ENCODE data around the gene TMSB10.
"Not testable (repeated sequence)": the region's sequence is repeated elsewhere in the genome, so short reads cannot be mapped to it uniquely, and the experiment has no call there.

Gene TMSB10

DNA sequence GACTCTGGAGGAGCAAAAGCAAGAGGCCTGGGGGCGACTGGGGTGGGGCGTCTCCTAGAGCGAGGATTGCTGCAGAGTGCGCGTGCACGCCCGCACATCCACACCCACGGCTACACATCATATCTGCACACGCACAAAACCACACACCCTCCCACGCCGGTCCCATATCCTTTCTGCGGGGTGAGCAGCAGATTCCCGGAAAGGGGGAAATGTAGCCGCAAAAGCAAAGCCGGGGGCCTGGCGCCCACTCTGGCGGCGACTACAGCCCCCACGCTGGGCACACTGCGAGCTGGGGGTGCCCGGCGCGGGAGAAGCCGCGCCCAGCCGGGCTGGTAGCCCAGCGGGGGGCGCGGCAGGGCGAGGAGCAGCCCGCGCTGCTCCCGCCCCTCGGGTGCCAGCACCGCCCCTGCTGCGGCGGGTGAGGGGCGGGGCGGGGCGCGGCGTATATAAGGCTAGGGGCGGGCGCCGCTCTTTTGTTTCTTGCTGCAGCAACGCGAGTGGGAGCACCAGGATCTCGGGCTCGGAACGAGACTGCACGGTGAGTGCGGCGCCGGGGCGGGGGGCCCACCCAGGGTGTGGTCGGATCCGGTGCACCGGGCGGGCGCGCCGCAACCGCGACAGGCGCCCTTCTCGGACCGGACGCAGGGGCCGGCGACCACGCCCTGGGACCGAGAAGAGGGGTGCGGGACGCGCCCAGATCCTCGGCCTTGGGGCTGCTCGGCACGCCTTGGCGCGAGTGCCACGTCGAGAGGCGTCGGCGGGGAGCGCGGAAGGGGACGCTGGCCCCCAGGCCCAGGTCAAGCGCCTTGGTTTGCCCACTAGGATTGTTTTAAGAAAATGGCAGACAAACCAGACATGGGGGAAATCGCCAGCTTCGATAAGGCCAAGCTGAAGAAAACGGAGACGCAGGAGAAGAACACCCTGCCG is at the start of gene TMSB10:
Gene TMSB10, plus strand, starts transcription at position 476 of the 927 bp plus-strand sequence.
- DNase-seq (ENCODE audit: low spot score) = peak; percentile 94

DNA sequence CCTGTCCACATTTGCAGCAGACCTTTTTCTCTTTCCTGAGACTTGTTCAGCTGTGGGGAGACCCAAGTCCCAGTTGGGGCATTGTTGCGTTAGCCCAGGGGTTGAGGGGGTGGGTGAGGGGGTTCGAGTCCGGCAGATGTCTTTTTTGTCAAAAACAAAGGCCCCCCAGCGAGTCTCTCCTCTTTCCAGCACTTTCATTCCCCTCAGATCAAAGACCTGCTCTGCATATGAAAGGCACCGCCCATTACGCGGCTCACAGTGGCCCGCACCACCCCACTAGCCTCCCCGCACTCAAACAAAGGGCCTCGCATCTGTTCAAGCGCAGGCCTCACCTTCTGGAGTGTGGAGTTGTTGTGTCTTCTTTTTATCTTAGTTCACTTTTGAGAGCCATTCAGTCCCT is 49.7 kb upstream of the TMSB10 start:
- no peak for DNase-seq (ENCODE audit: low spot score)

DNA sequence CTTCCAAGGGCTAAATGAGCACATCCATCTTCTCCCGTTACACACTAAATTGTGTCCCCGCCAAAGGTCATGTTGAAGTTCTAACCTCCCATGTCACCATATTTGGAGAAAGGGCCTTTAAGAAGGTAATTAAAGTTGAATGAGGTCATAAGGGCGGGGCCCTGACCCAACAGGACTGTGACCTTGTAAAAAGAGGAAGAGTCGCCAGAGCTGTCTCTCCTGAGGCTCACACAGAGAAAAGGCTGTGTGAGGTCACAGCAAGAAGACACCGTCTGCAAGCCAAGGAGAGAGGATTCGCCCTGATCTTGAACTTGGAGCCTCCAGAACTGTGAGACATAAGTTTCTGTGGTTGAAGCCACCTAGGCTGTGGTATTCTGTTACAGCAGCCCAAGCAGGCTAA is 48.7 kb upstream of the TMSB10 start:
- no peak for DNase-seq (ENCODE audit: low spot score)

DNA sequence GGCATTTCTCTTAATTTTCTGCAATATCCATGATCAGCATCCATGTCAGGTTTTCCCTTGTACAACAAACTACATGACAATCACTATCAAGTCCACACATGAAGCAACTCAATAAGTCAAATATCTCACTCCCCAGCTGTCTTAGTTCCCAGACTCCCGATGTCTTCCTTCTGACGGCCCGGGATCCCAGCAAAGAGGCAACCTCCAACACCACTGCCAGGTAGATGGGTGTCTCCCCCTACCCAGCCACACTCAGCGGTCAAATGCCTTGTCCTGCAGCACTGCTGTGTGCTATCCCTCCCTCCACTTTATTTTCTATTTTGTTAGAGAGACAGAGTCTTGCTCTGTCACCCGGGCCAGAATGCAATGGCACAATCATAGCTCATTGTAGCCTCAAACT is 47.9 kb upstream of the TMSB10 start:
- DNase-seq (ENCODE audit: low spot score) = no peak

DNA sequence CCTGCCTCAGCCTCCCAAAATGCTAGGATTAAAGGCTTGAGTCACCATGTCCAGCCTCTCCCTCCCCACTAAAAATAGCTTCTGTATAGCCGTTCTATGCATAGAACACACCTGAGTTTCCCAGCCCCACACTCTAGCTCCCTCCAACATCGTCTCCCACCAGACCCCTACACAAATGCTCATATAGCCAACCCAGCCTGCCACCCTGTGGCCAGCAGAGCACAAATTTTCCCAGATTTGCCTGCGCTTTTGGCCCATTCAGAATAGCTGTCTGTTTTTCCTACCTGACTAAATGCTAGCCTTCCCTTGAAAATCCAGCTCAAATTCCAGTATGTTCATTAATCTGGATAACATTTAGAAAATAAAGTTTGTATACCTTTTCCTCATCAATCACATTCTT is 47.3 kb upstream of the TMSB10 start:
- DNase-seq (ENCODE audit: low spot score) = no peak

DNA sequence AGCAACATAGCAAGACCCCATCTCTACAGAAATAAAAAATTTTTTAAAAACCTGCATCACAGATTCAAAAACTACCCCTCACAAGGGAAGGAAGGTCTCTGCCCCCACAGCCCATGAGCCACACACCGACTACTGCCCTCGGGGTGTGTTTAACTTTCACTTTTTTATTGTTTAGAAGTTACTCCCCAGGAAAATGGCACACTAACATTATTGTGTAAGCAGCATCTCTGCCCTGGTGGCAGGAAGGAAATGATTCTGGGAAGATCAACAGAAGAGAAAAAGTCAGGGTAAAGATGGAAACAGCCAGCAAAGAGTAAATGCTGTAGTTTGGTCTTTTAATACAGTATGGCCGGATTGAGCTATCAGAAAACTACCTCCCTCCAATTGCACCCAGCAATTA is 46.5 kb upstream of the TMSB10 start:
- DNase-seq (ENCODE audit: low spot score) = no peak

DNA sequence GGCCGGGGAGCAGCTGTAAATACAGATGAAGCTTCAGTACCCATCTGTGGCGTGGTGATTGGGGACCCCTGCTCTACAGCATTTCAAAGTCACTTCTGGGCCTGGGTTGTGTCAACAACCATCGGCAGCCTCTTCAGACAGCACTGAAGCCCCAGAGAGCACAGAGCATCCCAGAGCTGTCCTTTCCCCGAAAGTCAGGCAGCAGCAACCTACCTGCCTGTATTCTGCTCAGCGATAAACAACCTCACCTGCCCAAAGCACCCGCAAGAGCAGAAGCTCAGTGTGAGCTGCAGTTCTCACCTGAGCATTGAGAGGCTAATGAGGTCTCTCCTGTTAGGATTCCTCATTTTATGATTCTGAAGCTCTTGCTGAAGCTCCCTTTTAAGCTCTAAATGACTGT is 43.9 kb upstream of the TMSB10 start:
- no peak for DNase-seq (ENCODE audit: low spot score)

DNA sequence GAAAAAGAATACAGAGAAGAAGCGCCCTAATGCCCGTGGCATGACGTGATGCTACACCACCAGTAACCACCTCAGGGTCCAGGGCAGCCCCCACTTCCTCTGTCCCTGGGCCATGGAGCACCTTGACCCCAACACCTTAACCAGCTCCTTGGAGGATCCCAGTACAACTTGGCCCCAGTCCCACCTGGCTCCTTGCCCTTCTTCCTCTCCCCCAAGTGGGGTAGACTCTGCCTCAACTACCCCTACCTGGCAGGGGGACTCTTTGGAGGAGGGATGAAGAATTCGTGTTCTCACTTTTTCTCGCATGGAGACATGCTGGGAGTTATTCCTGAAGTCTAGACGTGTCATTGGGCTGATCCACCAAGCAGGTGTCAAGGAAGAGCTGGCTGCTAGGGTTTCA is 43.5 kb upstream of the TMSB10 start:
- DNase-seq (ENCODE audit: low spot score) = no peak

DNA sequence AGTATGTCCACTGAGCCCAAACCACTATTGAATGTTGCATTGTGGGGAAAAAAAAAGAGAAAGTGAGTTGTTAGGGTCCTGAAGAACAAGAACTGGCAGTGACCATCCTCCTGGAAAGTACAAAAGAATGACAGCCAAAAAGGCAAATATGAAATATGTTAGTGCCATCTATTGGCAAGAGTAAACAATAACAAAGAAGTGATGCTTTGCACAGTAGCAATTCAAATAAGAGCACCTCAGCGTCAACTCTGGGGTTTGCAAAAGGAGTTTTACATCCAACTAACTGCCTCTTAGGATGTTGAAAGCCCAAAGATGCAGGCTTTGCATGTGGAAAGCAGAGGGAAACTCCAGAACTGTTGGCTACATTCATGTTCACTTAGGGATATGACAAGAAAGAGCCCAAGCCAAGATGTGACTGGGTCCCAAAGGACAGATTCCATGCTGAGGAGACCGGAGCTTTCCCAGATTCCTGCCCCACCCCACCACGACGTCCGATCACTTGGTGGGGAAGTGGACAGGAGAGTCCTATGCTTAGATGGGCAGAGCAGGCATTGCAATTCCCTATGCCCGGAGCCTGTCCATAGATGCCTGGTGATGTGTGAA is 40.2 kb upstream of the TMSB10 start:
- DNase-seq (ENCODE audit: low spot score) = peak; percentile 59

DNA sequence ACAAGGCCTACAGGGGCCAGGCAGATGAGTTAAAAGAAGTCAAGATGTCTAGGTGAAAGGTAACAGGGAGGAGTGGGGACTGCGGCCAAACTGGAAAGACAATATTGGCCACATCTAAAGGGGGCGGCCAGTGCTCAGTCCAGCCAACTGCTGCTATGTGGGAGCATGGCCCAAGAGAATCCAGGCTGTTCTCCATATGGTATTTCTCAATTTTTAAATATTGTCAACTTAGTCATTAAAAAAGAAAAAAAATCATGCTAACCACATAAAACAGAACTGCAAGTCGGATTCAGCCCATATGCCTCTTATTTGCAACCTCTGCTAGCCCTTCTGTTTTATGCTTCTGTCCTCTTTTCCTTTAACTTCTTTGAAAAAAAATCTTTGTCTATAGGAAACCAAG is 39.3 kb upstream of the TMSB10 start:
- DNase-seq (ENCODE audit: low spot score) = peak; percentile 39

DNA sequence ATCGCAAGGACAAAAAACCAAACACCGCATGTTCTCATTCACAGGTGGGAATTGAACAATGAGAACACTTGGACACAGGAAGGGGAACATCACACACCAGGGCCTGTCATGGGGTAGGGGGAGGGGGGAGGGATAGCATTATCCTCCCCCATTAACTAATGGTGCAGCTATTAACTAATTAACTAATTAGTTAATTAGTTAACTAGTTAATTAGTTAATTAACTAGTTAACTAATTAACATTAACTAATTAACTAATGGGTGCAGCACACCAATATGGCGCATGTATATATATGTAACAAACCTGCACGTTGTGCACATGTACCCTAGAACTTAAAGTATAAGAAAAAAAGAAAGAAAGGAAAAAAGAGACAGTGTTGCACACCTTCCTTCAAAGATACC is 37.1 kb upstream of the TMSB10 start:
- not testable (repeated sequence) for DNase-seq (ENCODE audit: low spot score)

DNA sequence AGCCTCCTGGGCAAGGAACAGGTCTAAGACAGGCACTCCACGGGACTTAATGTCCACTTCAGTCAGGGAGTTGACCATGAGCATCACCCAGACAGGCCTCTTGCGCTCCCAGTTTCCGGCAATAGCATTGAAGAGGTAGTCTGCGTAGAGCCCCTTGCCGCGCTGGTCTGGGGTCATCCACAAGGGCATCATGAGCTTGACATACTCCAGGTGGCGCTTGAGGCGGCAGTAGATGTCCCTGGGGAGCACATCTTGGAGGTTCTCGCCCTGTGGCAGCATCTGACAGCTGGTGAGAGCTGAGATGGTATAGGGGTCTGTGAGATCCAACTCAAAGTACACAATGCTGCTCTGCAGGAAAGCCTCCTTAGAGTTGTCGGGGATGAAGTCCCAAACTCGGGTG is 35.1 kb upstream of the TMSB10 start:
- no peak for DNase-seq (ENCODE audit: low spot score)

DNA sequence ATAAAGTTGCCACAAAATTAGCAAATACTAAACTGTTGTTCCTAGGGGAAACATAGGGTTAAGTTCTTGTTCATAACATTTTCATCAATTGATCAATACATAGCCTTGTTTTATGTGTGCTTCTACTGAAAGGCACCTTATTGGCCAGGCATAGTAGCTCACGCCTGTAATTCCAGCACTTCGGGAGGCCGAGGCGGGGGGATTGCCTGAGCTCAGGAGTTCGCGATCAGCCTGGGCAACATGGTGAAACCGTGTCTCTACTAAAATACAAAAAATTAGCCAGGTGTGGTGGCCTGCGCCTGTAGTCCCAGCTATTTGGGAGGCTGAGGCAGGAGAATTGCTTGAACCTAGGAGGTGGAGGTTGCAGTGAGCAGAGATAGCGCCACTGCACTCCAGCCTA is 32.8 kb upstream of the TMSB10 start:
- DNase-seq (ENCODE audit: low spot score) = not testable (repeated sequence)

DNA sequence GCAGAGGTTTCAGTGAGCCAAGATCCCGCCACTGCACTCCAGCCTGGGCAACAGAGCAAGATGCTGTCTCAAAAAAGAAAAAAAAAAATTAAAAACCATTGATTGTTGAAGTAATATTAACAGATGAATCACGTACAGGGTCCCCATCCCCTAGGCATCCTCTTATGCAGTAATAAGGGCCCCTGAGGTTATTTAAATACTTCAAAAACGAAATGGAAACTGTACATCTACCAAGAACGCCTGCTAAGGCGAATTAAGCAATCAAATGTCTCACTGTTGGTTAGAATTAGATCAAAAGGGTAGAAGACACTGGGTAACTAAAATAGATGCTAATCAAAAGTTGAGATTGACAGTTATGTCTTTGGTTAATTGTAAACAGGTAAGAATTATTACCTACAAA is 32.1 kb upstream of the TMSB10 start:
- no peak for DNase-seq (ENCODE audit: low spot score)

DNA sequence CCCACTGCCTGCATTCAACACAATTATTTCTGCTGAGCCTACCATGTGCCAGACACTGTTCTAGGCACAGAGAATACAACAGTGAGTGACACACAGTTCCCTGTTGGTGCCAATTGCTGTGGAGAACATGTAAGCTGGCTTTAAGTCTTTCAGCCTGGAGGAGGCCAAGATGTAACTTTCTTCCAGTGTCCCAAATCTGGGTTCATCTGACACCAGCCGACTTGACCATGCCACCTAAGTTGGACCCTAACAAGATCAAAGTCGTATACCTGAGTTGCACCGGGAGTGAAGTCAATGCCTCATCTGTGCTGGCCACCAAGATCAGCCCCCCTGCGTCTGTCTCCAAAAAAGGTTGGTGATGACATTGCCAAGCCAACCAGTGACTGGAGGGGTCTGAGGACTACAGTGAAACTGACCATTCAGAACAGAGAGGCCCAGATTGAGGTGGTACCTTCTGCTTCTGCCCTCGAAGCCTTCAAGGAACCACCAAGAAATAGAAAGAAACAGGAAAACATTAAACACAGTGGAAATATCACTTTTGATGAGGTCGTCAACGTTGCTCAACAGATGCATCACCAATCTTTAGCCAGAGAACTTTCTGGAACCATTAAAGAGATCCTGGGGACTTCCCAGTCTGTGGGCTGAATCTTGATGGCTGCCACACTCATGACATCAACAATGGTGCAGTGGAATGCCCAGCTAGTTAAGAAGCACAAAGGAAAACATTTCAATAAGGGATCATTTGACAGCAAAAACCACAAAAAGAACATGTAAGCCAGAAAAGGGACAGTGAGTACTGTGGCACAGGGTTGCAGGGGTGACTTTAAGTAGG is 30.9 kb upstream of the TMSB10 start:
- DNase-seq (ENCODE audit: low spot score) = peak; percentile 19

DNA sequence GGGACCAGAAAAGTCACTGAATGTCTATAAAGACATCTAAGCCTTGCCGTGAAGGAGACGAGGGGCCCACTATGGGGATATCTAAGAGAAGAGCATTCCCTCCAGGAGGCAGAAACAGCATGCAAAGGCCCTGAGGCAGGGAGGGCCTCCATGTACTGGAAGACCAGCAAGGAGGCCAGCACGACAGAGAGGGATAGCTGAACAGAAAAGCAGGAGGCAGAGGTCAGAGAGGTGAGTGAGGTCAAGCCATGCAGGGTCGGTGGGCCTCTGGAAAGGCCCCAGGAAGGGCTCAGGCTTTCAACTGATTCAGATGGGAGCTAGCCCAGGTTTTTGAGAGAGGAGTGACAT is 30.3 kb upstream of the TMSB10 start:
- no peak for DNase-seq (ENCODE audit: low spot score)

DNA sequence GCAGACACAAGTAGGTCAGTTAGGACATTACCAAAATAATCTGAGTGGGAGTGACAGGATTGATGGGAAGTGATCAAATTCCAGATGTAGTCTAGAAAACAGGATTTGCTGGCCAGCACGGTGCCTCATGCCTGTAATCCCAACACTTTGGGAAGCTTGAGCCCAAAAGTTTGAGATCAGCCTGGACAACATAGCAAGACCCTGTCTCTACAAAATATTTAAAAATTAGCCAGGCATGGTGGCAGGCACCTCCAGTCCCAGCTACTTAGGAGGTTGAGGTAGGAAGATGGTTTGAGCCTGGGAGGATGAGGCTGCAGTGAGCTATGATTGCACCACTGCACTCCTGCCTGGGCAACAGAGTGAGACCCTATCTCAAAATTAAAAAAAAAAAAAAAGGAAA is 29.8 kb upstream of the TMSB10 start:
- DNase-seq (ENCODE audit: low spot score) = not testable (repeated sequence)

DNA sequence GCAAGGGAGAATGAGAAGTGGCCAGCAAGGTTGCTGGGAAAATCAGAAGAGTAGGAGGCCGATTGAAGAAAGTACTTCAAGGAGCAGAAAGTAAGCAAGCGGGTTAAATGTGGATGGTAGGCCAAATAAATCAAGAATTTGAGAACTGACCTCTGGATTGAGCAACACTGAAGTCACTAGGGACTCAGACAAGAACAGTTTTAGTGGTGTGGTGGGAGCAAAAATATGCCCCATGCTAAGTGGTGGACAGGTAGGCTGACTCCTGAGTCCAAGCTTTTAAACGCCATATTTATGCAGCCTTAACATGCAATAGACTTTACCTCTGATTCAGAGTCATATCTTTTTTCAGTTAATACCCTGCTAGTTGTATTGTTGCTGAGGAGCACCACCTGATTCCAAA is 29.1 kb upstream of the TMSB10 start:
- no peak for DNase-seq (ENCODE audit: low spot score)

DNA sequence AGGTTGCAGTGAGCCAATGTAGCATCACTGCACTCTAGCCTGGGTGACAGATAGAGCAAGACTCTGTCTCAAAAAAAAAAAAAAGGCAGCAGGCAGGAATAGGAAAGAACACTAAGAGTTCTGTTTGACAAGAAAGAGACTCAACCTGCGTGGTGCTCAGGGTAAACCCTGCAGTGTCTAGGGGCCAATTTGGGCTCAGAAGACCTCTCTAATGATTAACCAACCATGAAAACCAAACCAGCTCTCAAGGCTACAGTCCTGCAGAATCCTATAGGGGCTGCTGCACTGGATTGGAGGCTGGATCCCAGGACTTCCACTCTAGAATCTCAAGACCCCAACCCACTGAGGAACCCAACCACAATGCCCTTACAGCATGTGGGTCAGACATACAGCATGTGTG is 27.0 kb upstream of the TMSB10 start:
- no peak for DNase-seq (ENCODE audit: low spot score)

DNA sequence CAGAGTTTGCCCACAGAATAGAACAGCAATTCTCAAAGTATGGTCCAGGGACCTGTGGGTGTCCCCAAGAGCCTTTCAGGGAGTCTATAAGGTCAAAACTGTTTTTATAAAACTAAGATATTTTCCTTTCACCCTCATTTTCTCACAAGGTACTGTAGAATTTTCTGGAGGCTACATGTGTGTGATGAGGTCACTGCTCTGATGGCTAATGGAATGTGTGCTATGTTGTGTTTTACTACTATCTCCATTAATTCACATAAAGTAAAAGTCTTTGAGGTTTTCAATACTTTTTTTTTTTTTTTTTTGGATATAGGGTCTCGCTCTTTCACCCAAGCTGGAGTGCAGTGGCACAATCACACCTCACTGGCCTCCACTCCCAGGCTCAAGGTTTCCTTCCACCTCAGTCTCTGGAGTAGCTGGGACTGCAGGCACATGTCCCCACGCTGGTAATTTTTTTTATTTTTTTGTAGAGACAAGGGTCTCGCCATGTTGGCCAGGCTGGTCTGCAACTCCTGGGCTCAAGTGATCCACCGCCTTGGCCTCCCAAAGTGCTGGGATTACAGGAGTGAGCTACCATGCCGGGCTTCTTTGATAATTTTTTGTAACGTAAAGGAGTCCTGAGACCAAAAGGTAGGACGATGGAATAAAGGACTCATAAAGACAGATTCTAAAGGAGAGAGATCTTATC is 26.4 kb upstream of the TMSB10 start:
- DNase-seq (ENCODE audit: low spot score) = no peak

DNA sequence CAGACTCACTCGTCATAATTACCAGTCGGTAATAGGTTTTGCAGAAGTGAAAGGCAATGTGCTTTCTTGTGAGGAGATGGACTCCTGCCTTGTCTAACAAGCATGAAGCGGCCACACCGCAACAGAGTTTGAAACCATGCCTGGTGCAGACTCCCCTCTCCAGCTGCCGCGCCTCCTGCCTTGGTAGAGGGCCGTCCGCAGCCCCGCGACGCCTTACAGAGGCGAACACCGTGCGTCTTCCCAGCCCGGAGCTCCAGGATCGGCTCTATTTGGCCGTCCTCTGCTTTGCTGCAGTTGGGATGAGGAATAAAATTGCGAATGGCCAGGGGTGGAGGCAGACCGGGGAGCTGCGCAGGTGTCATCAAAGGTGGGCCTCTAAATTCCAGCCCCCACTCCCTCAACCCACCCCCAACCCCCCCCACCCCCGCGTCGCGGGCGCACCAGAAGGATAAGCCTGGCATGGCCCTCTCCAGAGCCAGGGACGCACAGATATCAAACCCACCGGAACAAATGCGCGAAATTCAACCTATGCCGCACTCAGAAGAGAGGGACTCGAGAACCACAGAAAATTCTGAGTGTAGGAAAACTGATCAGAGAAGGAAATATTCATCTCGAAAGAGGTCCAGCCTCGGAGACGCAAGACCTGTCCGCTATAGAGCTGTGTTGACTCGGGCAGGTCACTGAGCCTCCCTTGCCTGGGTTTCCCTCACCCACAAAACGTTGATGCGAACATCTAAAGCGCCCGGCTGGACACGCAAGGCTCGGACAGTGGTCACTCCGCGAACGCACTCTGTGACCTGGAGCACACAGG is 25.7 kb upstream of the TMSB10 start:
- DNase-seq (ENCODE audit: low spot score) = no peak

DNA sequence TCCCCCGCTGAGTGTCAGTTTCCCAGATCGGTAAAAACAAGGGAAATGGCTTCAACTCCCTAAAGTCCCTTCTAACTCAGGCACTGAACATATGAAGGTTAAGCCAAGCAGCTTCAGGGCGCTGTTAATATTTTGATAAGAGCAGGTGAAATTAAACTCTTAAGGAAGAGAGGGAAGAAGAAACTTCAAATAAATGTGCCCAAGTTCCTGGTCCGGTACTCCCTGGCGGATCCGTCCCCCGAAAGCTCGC is 25.1 kb upstream of the TMSB10 start:
- no peak for DNase-seq (ENCODE audit: low spot score)
